K562 treated with DMSO at 1 percent for 4 hours (cell line): ENCODE results near the gene LIF. TPM values are rescaled to one million over a fixed set of nuclear protein-coding genes. Genes with fewer than 3 reads are reported as not detected.

Experiments used
- total RNA-seq: library from RNA; unstranded; fragments of 300-600 nt; gene quantifications from 2 replicates; pipeline ENCODE4 v1.2.3, GENCODE V29; 2022; ENCODE audit not compliant: insufficient read depth

LIF gene
- not detected in 2 replicates for total RNA-seq

DNA sequence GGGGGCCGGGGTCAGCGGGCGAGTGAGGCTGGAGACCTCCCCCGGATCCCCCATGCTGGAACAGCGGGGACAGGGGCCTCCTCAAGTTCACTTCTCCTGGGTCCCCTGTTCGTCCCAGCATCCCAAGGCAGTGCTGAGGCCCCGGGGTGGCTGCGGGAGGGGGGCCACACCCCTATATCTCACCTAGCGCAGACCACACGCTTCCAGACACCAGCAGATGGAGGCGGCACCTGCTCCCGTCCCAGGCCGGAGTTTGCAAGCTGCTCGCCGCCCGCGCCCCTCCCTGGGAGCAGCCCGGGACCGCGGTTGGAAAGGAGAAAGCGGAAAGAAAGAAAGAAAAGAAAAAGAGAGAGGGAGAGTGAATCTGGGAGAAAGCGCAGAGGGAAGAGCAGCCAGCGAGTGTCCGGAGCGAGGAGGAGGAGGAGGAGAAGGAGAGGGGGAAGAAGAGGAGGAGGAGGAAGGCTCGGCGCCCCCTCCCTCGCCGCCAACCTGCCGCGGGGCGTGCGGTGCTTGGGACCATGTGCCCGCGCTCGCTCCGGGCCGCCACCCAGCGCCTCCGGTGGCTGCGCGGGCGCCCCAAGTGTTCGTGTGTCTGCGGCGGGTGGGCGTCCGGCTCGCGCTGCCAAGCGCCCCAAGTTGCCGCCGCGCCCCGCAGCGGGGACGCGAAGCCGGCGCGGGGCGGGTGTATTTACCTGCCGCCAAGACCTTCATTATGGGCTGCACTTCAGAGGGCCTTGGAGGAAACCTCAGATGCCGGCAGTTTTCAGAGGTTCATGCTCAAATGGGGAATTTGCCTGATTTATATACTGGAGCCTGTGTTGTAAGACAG is at the start of gene LIF:
TSS of gene LIF (minus strand) at position 775 of the 829 bp plus-strand sequence. CDS start at position 711, 64 bp downstream.

DNA sequence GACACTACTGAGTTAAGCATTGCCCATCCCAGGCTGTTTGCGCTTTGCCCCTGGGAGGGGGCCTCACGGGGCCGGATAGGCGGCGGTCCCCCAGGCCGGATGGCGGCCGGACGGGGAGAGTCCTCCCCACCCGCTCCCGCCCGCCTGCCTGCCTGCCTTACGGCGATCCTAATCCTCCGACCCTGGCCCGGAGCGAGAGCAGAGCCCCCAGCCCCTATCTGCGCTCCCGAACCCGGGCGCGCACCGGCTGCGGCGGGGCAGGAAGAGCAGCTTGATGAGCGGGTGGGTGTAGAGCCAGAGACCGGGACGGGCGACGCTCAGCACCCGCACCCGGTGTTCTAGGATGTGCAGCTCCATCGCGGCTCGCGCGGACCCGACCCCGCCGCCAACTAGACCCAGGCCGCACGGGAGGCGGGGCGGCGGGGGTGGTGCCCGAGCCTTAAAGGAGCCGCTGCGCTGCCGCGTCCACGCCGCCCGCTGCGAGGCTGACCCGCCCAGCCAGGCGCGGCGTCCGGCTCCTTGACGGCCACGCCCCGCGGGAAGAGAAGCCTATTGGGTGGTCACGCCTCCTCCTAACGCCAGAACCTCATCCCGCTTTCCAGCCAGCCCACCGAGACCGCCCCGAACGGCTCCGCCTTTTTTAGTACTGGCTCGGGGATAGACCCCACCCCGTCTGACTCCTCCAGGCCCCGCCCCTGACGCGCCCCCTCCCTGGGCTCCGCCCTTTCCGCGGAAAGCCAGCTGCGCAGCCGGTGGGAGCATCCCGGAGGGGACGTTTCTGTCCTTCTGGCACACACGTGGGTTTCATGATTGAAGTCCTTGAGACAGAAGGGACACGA is 42.8 kb upstream of the LIF start, which contains the start of gene CASTOR1:
TSS of gene CASTOR1 (minus strand) at position 365 of the 839 bp plus-strand sequence. CDS start at position 357, 8 bp downstream.

GRCh38 chr22:30266445-30267381 is 20.2 kb upstream of the LIF start, which contains the start of gene OSM:
OSM (minus strand) TSS chr22:30266851; CDS start chr22:30266799, 52 bp downstream.

Other genes with a start within 250 kb of the LIF start
- gene HORMAD2, start 166.3 kb downstream of the LIF start, total RNA-seq: not detected in 2 replicates
- gene OSM, start 20.1 kb upstream of the LIF start, total RNA-seq: not detected in 2 replicates
- 1.7 TPM in 1 of 2 replicates, not detected in the other for gene CASTOR1, start 42.7 kb upstream of the LIF start, total RNA-seq
- gene TBC1D10A, start 80.2 kb upstream of the LIF start, total RNA-seq: 13.3 and 13.4 TPM in 2 replicates
- gene SF3A1, start 110.1 kb upstream of the LIF start, total RNA-seq: 48.0 and 54.1 TPM in 2 replicates
- 3.6 and 4.1 TPM in 2 replicates for gene CCDC157, start 110.2 kb upstream of the LIF start, total RNA-seq
- gene RNF215, start 140.7 kb upstream of the LIF start, total RNA-seq: 2.5 and 5.4 TPM in 2 replicates
- gene SEC14L2, start 150.3 kb upstream of the LIF start, total RNA-seq: 0.21 TPM in 1 of 2 replicates, not detected in the other
- 30.3 and 32.4 TPM in 2 replicates for gene MTFP1, start 179.0 kb upstream of the LIF start, total RNA-seq
- not detected in 2 replicates for gene SEC14L3, start 225.3 kb upstream of the LIF start, total RNA-seq